ENCODE measurements around the gene HESX1.

The HESX1 gene

GRCh38 chr3:57166660-57167059, 33.1 kb downstream of the HESX1 start:
- DNase-seq = no peak

- no peak for DNase-seq
These were observed 34.1 kb downstream of the HESX1 start for GRCh38 chr3:57165641-57166040.

GRCh38 chr3:57164657-57165573, 34.9 kb downstream of the HESX1 start, which contains the start of gene IL17RD:
TSS of gene IL17RD (minus strand) at chr3:57165353. CDS start at chr3:57165286, 67 bp downstream.
- no peak for DNase-seq

- DNase-seq = no peak
These were observed 35.5 kb downstream of the HESX1 start for GRCh38 chr3:57164217-57164656.

GRCh38 chr3:57163751-57164150, 36.0 kb downstream of the HESX1 start:
- no peak for DNase-seq

- DNase-seq = no peak
These were observed 37.9 kb downstream of the HESX1 start for GRCh38 chr3:57161915-57162314.

- DNase-seq = no peak
These were observed 38.8 kb downstream of the HESX1 start for GRCh38 chr3:57160765-57161538.

GRCh38 chr3:57160076-57160764, 39.6 kb downstream of the HESX1 start:
- no peak for DNase-seq

GRCh38 chr3:57158813-57159738, 40.7 kb downstream of the HESX1 start:
- no peak for DNase-seq

- DNase-seq = no peak
These were observed 41.5 kb downstream of the HESX1 start for GRCh38 chr3:57158325-57158724.

GRCh38 chr3:57157545-57157944, 42.2 kb downstream of the HESX1 start:
- DNase-seq = no peak

- DNase-seq = no peak
These were observed 44.5 kb downstream of the HESX1 start for GRCh38 chr3:57155310-57155643.

- no peak for DNase-seq
These were observed 45.1 kb downstream of the HESX1 start for GRCh38 chr3:57154470-57155309.

GRCh38 chr3:57152151-57153143, 47.3 kb downstream of the HESX1 start:
- DNase-seq = no peak

GRCh38 chr3:57151749-57152148, 48.0 kb downstream of the HESX1 start:
- DNase-seq = no peak

- no peak for DNase-seq
These were observed 48.7 kb downstream of the HESX1 start for GRCh38 chr3:57151021-57151449.

GRCh38 chr3:57150113-57150581, 49.6 kb downstream of the HESX1 start:
- DNase-seq = no peak

All from NK-92 treated with Interleukin-12 subunit alpha and Interleukin-12 subunit beta, amount 100 ng/mL, for 24 hours (cell line).